Lower leg skin (tissue), 4 donors: Measurements from ENCODE around the gene SCAF8. TPM values are rescaled to one million over a fixed set of nuclear protein-coding genes. Genes with fewer than 3 reads are reported as not detected.

Source experiments
- DNase-seq, 2 donors: peaks; one replicate each; pipeline ENCODE4 v3.0.0-alpha.2; 2019; ENCODE audit warnings: low spot score in 2 of 2
- H3K4me3 ChIP-seq: fragments of 200-600 bp; sonication (generic); 2 replicates; pipeline ENCODE4 v1.5.1; 2017; ENCODE audit warnings: mild to moderate bottlenecking, low read depth; ENCODE audit not compliant: poor library complexity, severe bottlenecking
- POLR2A ChIP-seq, 2 donors: fragments of 450-650 bp; IDR thresholded peaks; one replicate each; pipeline ENCODE4 v1.6.1; 2016 to 2017; ENCODE audit warnings: antibody characterized with exemption in 2 of 2, mild to moderate bottlenecking in 1 of 2, moderate library complexity in 1 of 2
- WGBS, 2 donors: methylation state at CpG; one replicate each; pipeline ENCODE4 v1.1.5; 2018; 5-methylcytosine and 5-hydroxymethylcytosine counted together
- intact Hi-C: fragments of 100-400 bp; cut with DNase I; formaldehyde crosslinking; loops from one replicate; pipeline ENCODE4 v1.15.0; 2023; ENCODE audit warnings: low total_unique reads
- total RNA-seq, 4 donors: library from RNA; depleted of rRNA; stranded (reverse); fragments of >200 nt; gene quantifications; one replicate each; pipeline ENCODE4 v1.1.0, GENCODE V29; 2016
- TF ChIP-seq, protein P1 (sequence below), 3 donors: fragments of 450-650 bp; IDR thresholded peaks; one replicate each; pipeline ENCODE4 v1.5.1; 2016; ENCODE audit warnings: antibody characterized with exemption in 3 of 3, mild to moderate bottlenecking in 3 of 3, moderate library complexity in 2 of 3

Gene SCAF8
- total RNA-seq, 4 donors from 2014 or later: 31.4 to 45.3 (median 41.3) TPM

- TF ChIP-seq POLR2A (IDR thresholded peaks at IDR 0.05): no peak
- TF ChIP-seq, protein P1, sequence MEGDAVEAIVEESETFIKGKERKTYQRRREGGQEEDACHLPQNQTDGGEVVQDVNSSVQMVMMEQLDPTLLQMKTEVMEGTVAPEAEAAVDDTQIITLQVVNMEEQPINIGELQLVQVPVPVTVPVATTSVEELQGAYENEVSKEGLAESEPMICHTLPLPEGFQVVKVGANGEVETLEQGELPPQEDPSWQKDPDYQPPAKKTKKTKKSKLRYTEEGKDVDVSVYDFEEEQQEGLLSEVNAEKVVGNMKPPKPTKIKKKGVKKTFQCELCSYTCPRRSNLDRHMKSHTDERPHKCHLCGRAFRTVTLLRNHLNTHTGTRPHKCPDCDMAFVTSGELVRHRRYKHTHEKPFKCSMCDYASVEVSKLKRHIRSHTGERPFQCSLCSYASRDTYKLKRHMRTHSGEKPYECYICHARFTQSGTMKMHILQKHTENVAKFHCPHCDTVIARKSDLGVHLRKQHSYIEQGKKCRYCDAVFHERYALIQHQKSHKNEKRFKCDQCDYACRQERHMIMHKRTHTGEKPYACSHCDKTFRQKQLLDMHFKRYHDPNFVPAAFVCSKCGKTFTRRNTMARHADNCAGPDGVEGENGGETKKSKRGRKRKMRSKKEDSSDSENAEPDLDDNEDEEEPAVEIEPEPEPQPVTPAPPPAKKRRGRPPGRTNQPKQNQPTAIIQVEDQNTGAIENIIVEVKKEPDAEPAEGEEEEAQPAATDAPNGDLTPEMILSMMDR (IDR thresholded peaks at IDR 0.05): no peak
- no peak overlapping the region for H3K4me3 ChIP-seq
- WGBS, 2 donors: 92 to 94% methylated on average over 7 of the region's 7 CpGs
- intact Hi-C loops: no loop called here
- no peak for DNase-seq
Observed at GRCh38 chr6:154814063-154814462, 80.8 kb downstream of the SCAF8 start.

GRCh38 chr6:154815938-154816820, 83.0 kb downstream of the SCAF8 start:
- intact Hi-C loops: no loop called here
- H3K4me3 ChIP-seq: no peak overlapping the region
- DNase-seq: no peak
- 75% methylated on average over 5 of the region's 5 CpGs for WGBS, 2 donors
- TF ChIP-seq, protein P1 (IDR thresholded peaks at IDR 0.05): no peak
- TF ChIP-seq POLR2A (IDR thresholded peaks at IDR 0.05): no peak

- no peak overlapping the region for H3K4me3 ChIP-seq
- TF ChIP-seq, protein P1 (IDR thresholded peaks at IDR 0.05): no peak
- no peak for TF ChIP-seq POLR2A (IDR thresholded peaks at IDR 0.05)
- intact Hi-C loops: no loop called here
- 95 to 100% methylated on average over 1 of the region's 1 CpG for WGBS, 2 donors
- DNase-seq: no peak
Observed at GRCh38 chr6:154821099-154821498, 87.9 kb downstream of the SCAF8 start.

DNA sequence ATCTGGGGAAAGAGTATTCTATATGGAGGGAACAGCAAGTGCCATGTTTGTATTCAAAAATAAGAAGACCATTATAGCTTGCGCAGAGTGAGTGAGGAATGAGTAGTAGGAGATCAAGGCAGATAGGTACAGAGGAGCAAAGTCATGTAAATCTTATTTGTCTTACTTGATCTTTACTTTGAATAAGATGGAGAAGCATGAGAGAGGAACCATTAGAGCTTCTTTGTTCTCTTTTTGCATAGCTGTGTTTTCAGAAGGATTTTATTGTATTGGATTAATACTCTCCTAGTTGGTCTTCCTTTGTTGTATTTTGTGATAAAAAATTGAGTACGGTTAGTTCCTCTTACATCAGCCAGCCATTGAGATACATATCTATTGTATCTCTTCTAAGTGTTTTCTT, 88.4 kb downstream of the SCAF8 start:
- no peak overlapping the region for H3K4me3 ChIP-seq
- intact Hi-C loops: no loop called here
- 92 to 93% methylated on average over 2 of the region's 2 CpGs for WGBS, 2 donors
- TF ChIP-seq, protein P1 (IDR thresholded peaks at IDR 0.05): no peak
- no peak for TF ChIP-seq POLR2A (IDR thresholded peaks at IDR 0.05)
- no peak for DNase-seq

DNA sequence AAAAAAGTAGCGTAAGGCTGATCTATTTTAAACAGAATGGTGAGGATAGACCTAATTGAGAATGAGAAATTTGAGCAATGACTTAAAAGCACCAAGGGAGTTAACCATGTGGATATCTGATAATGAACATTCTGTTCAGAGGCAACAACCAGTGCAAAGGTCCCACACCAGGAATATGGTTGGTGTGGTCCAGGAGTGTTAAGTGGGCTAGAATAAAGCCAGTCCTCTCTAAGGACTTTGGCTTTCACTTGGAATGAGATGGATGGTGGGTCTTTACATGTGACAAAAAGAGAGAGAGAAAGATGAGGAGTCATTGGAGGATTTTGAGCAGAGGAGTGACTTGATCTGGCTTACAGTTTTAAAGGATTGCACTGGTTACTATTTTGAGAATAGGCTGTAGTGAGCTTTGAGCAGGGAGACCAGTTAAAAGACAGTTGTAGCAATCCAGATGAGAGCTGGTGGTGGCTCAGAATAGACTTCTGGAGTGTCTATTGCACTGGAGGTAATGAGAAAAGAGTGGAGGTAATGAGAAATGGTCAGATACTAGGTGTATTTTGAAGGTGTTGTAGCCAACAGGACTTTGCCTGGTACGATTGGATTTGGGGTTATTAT, 89.8 kb downstream of the SCAF8 start:
- no peak for DNase-seq
- no peak overlapping the region for H3K4me3 ChIP-seq
- WGBS, 2 donors: 93 to 94% methylated on average over 2 of the region's 2 CpGs
- TF ChIP-seq, protein P1 (IDR thresholded peaks at IDR 0.05): no peak
- TF ChIP-seq POLR2A (IDR thresholded peaks at IDR 0.05): no peak
- intact Hi-C loops: no loop called here
